GM18511 (cell line): ENCODE measurements around the gene PLA2G15.

Experiments
- ATAC-seq: cut with Tn5 transposase; IDR thresholded peaks from one replicate; pipeline ENCODE4 v1.9.1; 2021; ENCODE audit warnings: mild to moderate bottlenecking, moderate library complexity; ENCODE audit not compliant: unreplicated experiment

Gene PLA2G15

GRCh38 chr16:68251832-68252231, 6.7 kb downstream of the PLA2G15 start:
- no peak for ATAC-seq

- ATAC-seq = no peak
Measured at GRCh38 chr16:68252383-68252782, 7.2 kb downstream of the PLA2G15 start.

GRCh38 chr16:68253721-68254120, 8.5 kb downstream of the PLA2G15 start:
- no peak for ATAC-seq

GRCh38 chr16:68255712-68256111, 10.5 kb downstream of the PLA2G15 start:
- ATAC-seq = no peak

GRCh38 chr16:68257251-68257905, 12.2 kb downstream of the PLA2G15 start:
- peak; percentile 66 for ATAC-seq

- peak; percentile 43 for ATAC-seq
Measured at GRCh38 chr16:68257906-68258800, 13.0 kb downstream of the PLA2G15 start.

- no peak for ATAC-seq
Measured at GRCh38 chr16:68259007-68259825, 14.0 kb downstream of the PLA2G15 start.

- peak; percentile 11 for ATAC-seq
Measured at GRCh38 chr16:68263559-68264127, 18.5 kb downstream of the PLA2G15 start.

- ATAC-seq = peak; percentile 68
Measured at GRCh38 chr16:68264128-68265077, 19.2 kb downstream of the PLA2G15 start, which contains the start of gene SLC7A6. Gene SLC7A6, plus strand, starts transcription at chr16:68264526. Its CDS starts 10,201 bp downstream, at chr16:68274727.

GRCh38 chr16:68265078-68265920, 20.1 kb downstream of the PLA2G15 start:
- ATAC-seq = no peak

- ATAC-seq = no peak
Measured at GRCh38 chr16:68267612-68268405, 22.6 kb downstream of the PLA2G15 start.

- no peak for ATAC-seq
Measured at GRCh38 chr16:68269793-68270192, 24.6 kb downstream of the PLA2G15 start.

GRCh38 chr16:68270353-68270752, 25.2 kb downstream of the PLA2G15 start:
- no peak for ATAC-seq

GRCh38 chr16:68272507-68273209, 27.5 kb downstream of the PLA2G15 start:
- ATAC-seq = no peak

GRCh38 chr16:68273459-68273858, 28.3 kb downstream of the PLA2G15 start:
- ATAC-seq = no peak

GRCh38 chr16:68273896-68274295, 28.7 kb downstream of the PLA2G15 start:
- ATAC-seq = no peak

GRCh38 chr16:68274441-68274840, 29.3 kb downstream of the PLA2G15 start:
- no peak for ATAC-seq
